Forelimb muscle (tissue), 1 donor: Measurements from ENCODE around the gene ZNF324. TPM values are rescaled to one million over a fixed set of nuclear protein-coding genes. Genes with fewer than 3 reads are reported as not detected.

ENCODE experiments used
- polyA plus RNA-seq: library from polyadenylated mRNA; unstranded; fragments of 120-200 nt; gene quantifications from one replicate; pipeline ENCODE4 v1.2.1, GENCODE V29; 2013; ENCODE audit not compliant: insufficient read length

ZNF324 gene
- polyA plus RNA-seq, 1 donor, result 5.2 TPM

Other genes with a start within 250 kb of the ZNF324 start
- 14.6 TPM for gene ZNF544, start 238.2 kb upstream of the ZNF324 start, polyA plus RNA-seq
- gene ZNF8, start 188.1 kb upstream of the ZNF324 start, polyA plus RNA-seq, result 5.3 TPM
- gene ERVK3-1, start 161.7 kb upstream of the ZNF324 start, polyA plus RNA-seq, result 33.6 TPM
- 2.7 TPM for gene ZSCAN22, start 140.1 kb upstream of the ZNF324 start, polyA plus RNA-seq
- gene A1BG, start 113.6 kb upstream of the ZNF324 start, polyA plus RNA-seq, result 3.6 TPM
- 2.4 TPM for gene ZNF497, start 104.3 kb upstream of the ZNF324 start, polyA plus RNA-seq
- gene ZNF837, start 86.0 kb upstream of the ZNF324 start, polyA plus RNA-seq, result 1.9 TPM
- 1,975 TPM for gene RPS5, start 79.8 kb upstream of the ZNF324 start, polyA plus RNA-seq
- gene RNF225, start 71.4 kb upstream of the ZNF324 start, polyA plus RNA-seq, result not detected
- gene ZNF584, start 58.4 kb upstream of the ZNF324 start, polyA plus RNA-seq, result 4.4 TPM
- gene ZNF132, start 26.9 kb upstream of the ZNF324 start, polyA plus RNA-seq, result 3.8 TPM
- 3.3 TPM for gene ZNF324B, start 15.5 kb upstream of the ZNF324 start, polyA plus RNA-seq
- 7.0 TPM for gene ZNF446, start 9.3 kb downstream of the ZNF324 start, polyA plus RNA-seq
- 3.6 TPM for gene SLC27A5, start 44.9 kb downstream of the ZNF324 start, polyA plus RNA-seq
- gene ZBTB45, start 52.7 kb downstream of the ZNF324 start, polyA plus RNA-seq, result 8.5 TPM
- 322 TPM for gene TRIM28, start 77.0 kb downstream of the ZNF324 start, polyA plus RNA-seq
- 76.0 TPM for gene CHMP2A, start 88.0 kb downstream of the ZNF324 start, polyA plus RNA-seq
- gene UBE2M, start 91.5 kb downstream of the ZNF324 start, polyA plus RNA-seq, result 61.8 TPM
- gene MZF1, start 106.3 kb downstream of the ZNF324 start, polyA plus RNA-seq, result 17.2 TPM